Immature natural killer cell (primary cell): ENCODE measurements around the gene OTOG. TPM values are rescaled to one million over a fixed set of nuclear protein-coding genes. Genes with fewer than 3 reads are reported as not detected.

Source experiments
- DNase-seq, 3 donors: peaks; one replicate each; pipeline ENCODE4 v3.0.0; 2022; ENCODE audit warnings: mixed read lengths in 1 of 3
- H3K27ac Mint-ChIP-seq, 6 donors: one replicate each; pipeline ENCODE4 v1.8.0; 2020; ENCODE audit warnings: mixed read lengths in 6 of 6, mild to moderate bottlenecking in 5 of 6, inconsistent platforms in 4 of 6, moderate library complexity in 3 of 6
- H3K27me3 Mint-ChIP-seq, 3 donors: one replicate each; pipeline ENCODE4 v1.8.0; 2020 to 2021; ENCODE audit warnings: low read depth in 3 of 3, mild to moderate bottlenecking in 3 of 3, mixed read lengths in 3 of 3, moderate library complexity in 3 of 3, inconsistent platforms in 1 of 3
- H3K36me3 Mint-ChIP-seq, 3 donors: one replicate each; pipeline ENCODE4 v1.8.0; 2020; ENCODE audit warnings: mixed read lengths in 3 of 3, inconsistent platforms in 2 of 3, mild to moderate bottlenecking in 2 of 3
- H3K4me1 Mint-ChIP-seq, 2 donors: one replicate each; pipeline ENCODE4 v1.8.0; 2020; ENCODE audit warnings: inconsistent platforms in 2 of 2, mild to moderate bottlenecking in 2 of 2, mixed read lengths in 2 of 2, moderate library complexity in 1 of 2
- H3K4me3 Mint-ChIP-seq, 5 donors: one replicate each; pipeline ENCODE4 v1.8.0; 2020; ENCODE audit warnings: mild to moderate bottlenecking in 5 of 5, mixed read lengths in 5 of 5, inconsistent platforms in 3 of 5, moderate library complexity in 3 of 5
- H3K9me3 Mint-ChIP-seq, 6 donors: one replicate each; pipeline ENCODE4 v1.8.0; 2020; ENCODE audit warnings: mild to moderate bottlenecking in 6 of 6, mixed read lengths in 6 of 6, inconsistent platforms in 4 of 6, moderate library complexity in 3 of 6
- polyA plus RNA-seq, 3 donors: library from polyadenylated mRNA; unstranded; fragments of 300-500 nt; fragmentation: Illumina TruSeq; gene quantifications; one replicate each; pipeline ENCODE4 v1.2.3, GENCODE V29; 2021

The OTOG gene
- polyA plus RNA-seq, 3 donors from 2014 or later: not detected

DNA sequence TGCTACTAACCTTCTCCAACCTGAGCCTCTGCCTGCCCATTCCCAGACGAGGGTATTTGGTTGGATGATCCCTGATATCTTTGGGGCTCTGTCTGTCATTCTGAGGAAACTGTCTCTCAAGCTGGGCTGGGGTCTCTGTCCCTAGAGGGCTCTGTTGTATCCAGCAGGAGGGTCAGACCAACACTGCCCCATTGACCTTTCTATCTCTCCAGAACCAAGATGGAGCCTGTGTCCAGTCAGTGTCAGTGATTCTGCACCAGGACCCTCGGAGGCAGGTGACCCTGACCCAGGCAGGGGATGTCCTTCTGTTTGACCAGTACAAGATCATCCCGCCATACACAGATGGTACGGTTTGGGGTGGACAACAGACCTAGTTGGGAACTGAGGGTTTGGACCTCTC lies 21.9 kb downstream of the OTOG start:
- no peak for DNase-seq
- Mint-ChIP-seq H3K4me1 (peaks cover 0 to 2% of the 10 kb centered on the region in 2 donors), H3K36me3 (no peaks in the 10 kb centered on the region), H3K9me3 (no peaks in the 10 kb centered on the region), H3K27me3 (peaks cover 0 to 3% (median 0%) of the 10 kb centered on the region in 3 donors), H3K27ac (no peak overlapping the region), H3K4me3 (no peak overlapping the region)

- Mint-ChIP-seq H3K4me1 (peaks cover 0 to 2% of the 10 kb centered on the region in 2 donors), H3K27ac (no peak overlapping the region), H3K27me3 (peaks cover 0 to 3% (median 0%) of the 10 kb centered on the region in 3 donors)
Observed at GRCh38 chr11:17570034-17570433, 23.0 kb downstream of the OTOG start.

GRCh38 chr11:17571431-17572358 lies 24.6 kb downstream of the OTOG start:
- Mint-ChIP-seq H3K27ac (no peak overlapping the region), H3K27me3 (peaks cover 0 to 3% (median 2%) of the 10 kb centered on the region in 3 donors), H3K9me3 (no peaks in the 10 kb centered on the region), H3K4me1 (peaks cover 0 to 2% of the 10 kb centered on the region in 2 donors), H3K4me3 (no peak overlapping the region), H3K36me3 (no peaks in the 10 kb centered on the region)
- DNase-seq: no peak

More at GRCh38 chr11:17570034-17570433, 23.0 kb downstream of the OTOG start:
- H3K36me3 Mint-ChIP-seq: no peaks in the 10 kb centered on the region
- no peak for DNase-seq
- no peaks in the 10 kb centered on the region for H3K9me3 Mint-ChIP-seq
- no peak overlapping the region for H3K4me3 Mint-ChIP-seq

DNA sequence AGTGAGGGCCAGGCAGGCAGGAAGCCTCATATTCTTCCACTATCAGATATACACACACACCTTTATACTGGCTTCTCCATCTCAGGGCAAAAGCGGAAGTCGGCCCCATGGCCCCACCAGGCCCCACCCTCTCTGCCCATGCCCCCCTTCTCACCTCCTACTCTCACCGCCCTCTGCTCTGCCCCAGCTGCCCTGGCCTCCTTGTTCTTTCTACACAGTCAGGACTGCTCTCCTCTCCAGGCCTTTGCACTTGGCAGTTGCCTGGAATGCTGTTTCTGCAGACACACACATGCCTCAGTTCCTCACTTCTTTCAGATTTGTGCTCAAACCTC lies 25.3 kb downstream of the OTOG start:
- Mint-ChIP-seq H3K4me1 (peaks cover 0 to 2% of the 10 kb centered on the region in 2 donors), H3K9me3 (no peaks in the 10 kb centered on the region), H3K36me3 (no peaks in the 10 kb centered on the region), H3K27ac (no peak overlapping the region), H3K4me3 (no peak overlapping the region), H3K27me3 (peaks cover 1 to 3% (median 2%) of the 10 kb centered on the region in 3 donors)
- no peak for DNase-seq

GRCh38 chr11:17572791-17573460 lies 25.9 kb downstream of the OTOG start:
- no peak for DNase-seq
- Mint-ChIP-seq H3K27me3 (peaks cover 1 to 3% (median 2%) of the 10 kb centered on the region in 3 donors), H3K36me3 (no peaks in the 10 kb centered on the region), H3K4me1 (peaks cover 0 to 2% of the 10 kb centered on the region in 2 donors), H3K4me3 (no peak overlapping the region), H3K9me3 (no peaks in the 10 kb centered on the region), H3K27ac (no peak overlapping the region)

- H3K36me3 Mint-ChIP-seq: no peaks in the 10 kb centered on the region
- H3K4me1 Mint-ChIP-seq: peaks cover 0 to 2% of the 10 kb centered on the region in 2 donors
- no peak overlapping the region for H3K4me3 Mint-ChIP-seq
- H3K27me3 Mint-ChIP-seq: peaks cover 1 to 3% (median 2%) of the 10 kb centered on the region in 3 donors
- H3K27ac Mint-ChIP-seq: no peak overlapping the region
- DNase-seq: no peak
- no peaks in the 10 kb centered on the region for H3K9me3 Mint-ChIP-seq
Observed at GRCh38 chr11:17573526-17573925, 26.5 kb downstream of the OTOG start.

- Mint-ChIP-seq H3K4me3 (no peak overlapping the region), H3K27me3 (peaks cover 1 to 2% (median 2%) of the 10 kb centered on the region in 3 donors), H3K27ac (no peak overlapping the region), H3K36me3 (no peaks in the 10 kb centered on the region), H3K9me3 (no peaks in the 10 kb centered on the region), H3K4me1 (peaks cover 0 to 2% of the 10 kb centered on the region in 2 donors)
- no peak for DNase-seq
Observed at GRCh38 chr11:17574141-17575091, 27.4 kb downstream of the OTOG start.

DNA sequence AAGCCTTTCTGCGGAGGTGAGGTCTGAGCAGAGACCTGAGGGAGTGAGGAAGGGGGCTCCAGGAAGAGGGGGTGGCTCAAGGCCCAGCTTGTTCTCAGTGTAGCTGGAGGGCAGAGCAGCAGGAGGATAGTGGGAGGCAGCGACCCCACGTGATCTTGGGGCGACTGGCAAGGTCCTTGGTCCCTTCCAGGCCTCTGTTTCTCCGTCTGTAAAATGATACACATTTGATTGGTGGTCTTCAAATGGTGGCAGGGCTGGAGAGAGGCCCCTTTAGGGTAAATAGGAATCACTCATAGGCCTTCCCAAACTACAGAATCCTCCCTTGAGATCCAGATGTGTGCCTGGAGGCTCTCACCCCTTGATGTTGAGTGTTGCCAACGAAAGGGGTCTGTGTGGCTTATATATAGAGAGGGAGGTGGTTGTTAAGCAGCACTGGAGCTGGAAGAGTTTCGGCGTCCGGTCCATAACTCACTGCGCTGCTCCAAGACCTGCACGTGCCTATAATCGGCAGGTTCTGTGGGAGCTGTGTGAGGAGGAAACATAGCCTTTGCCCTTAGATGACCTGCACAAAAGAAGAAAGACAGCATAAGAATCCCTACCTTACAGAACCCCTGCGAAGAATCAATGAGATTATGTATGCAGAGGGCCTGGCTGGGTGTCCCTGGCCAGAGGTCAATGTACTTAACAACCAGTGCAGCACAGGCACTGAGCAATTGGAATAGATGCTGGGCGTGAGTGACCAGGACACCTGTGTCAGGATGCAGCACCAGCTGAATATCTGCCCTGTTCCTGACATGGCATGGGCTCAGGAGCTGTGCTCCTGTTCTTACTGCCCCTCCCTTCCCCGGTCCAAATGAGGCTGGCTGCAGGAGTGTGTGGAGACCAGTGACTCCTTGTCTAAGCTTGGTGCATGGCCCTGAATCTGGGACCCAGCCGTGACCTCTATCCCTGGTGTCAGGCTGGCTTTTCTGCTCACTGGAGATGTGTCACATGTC lies 28.7 kb downstream of the OTOG start:
- no peak for DNase-seq
- Mint-ChIP-seq H3K4me3 (no peak overlapping the region), H3K9me3 (no peaks in the 10 kb centered on the region), H3K4me1 (peaks cover 0 to 2% of the 10 kb centered on the region in 2 donors), H3K36me3 (no peaks in the 10 kb centered on the region), H3K27ac (no peak overlapping the region), H3K27me3 (peaks cover 1 to 6% (median 3%) of the 10 kb centered on the region in 3 donors)

- Mint-ChIP-seq H3K36me3 (no peaks in the 10 kb centered on the region), H3K27ac (no peak overlapping the region), H3K4me3 (no peak overlapping the region), H3K27me3 (peaks cover 1 to 8% (median 3%) of the 10 kb centered on the region in 3 donors), H3K4me1 (no peaks in the 10 kb centered on the region), H3K9me3 (no peaks in the 10 kb centered on the region)
- no peak for DNase-seq
Observed at GRCh38 chr11:17578296-17578695, 31.2 kb downstream of the OTOG start.

DNA sequence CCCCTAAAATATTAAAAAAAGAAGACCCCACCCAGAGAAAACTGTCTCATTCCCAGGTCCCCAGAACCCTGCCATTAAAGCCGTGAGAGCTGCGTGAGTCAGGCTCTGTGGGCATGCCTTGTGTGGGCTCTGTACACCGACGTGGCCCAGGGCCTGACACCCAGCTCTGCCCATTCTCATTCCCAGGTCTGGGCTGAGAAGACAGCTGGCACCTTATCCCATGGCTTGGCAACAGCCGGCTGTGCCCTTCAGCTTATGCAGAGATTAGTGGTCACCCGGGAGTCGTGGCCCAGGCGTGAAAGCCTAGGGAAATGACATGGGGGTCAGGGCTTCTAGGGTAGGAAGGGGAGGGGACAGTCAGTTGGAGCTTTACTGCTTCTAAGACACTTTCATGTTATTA lies 31.9 kb downstream of the OTOG start:
- no peak overlapping the region for H3K4me3 Mint-ChIP-seq
- no peaks in the 10 kb centered on the region for H3K9me3 Mint-ChIP-seq
- H3K36me3 Mint-ChIP-seq: no peaks in the 10 kb centered on the region
- DNase-seq: no peak
- H3K4me1 Mint-ChIP-seq: no peaks in the 10 kb centered on the region
- H3K27me3 Mint-ChIP-seq: peaks cover 0 to 8% (median 3%) of the 10 kb centered on the region in 3 donors
- no peak overlapping the region for H3K27ac Mint-ChIP-seq

DNA sequence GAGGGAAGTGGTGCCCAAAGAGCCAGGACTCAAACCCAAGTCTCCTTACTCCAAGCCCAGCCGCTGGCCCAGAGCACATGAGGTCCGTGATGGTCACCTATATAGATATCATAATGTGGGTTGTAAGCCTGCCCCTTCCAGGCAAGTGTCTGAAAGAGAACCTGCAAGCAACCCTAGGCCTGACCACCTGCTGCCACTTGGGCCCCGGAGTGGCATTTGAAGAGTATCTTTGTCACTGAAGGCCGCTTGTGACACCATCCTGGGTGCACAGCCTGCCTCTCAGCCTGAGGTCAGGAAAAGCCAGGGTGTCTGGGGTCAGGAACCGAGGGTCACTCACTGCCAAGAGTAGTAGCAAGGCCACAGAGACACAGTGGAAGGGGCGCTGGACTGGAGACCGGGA lies 32.4 kb downstream of the OTOG start:
- no peaks in the 10 kb centered on the region for H3K36me3 Mint-ChIP-seq
- H3K4me1 Mint-ChIP-seq: no peaks in the 10 kb centered on the region
- no peak for DNase-seq
- H3K4me3 Mint-ChIP-seq: no peak overlapping the region
- no peak overlapping the region for H3K27ac Mint-ChIP-seq
- H3K9me3 Mint-ChIP-seq: no peaks in the 10 kb centered on the region
- peaks cover 0 to 8% (median 3%) of the 10 kb centered on the region in 3 donors for H3K27me3 Mint-ChIP-seq

GRCh38 chr11:17580271-17580670 lies 33.2 kb downstream of the OTOG start:
- no peaks in the 10 kb centered on the region for H3K9me3 Mint-ChIP-seq
- no peaks in the 10 kb centered on the region for H3K36me3 Mint-ChIP-seq
- DNase-seq: no peak
- no peak overlapping the region for H3K27ac Mint-ChIP-seq
- H3K27me3 Mint-ChIP-seq: peaks cover 0 to 8% (median 3%) of the 10 kb centered on the region in 3 donors
- H3K4me1 Mint-ChIP-seq: no peaks in the 10 kb centered on the region
- no peak overlapping the region for H3K4me3 Mint-ChIP-seq
